ENCODE measurements around the gene TRMT10C.
"Not testable (repeated sequence)": the region's sequence is repeated elsewhere in the genome, so short reads cannot be mapped to it uniquely, and the experiment has no call there.

The TRMT10C gene

DNA sequence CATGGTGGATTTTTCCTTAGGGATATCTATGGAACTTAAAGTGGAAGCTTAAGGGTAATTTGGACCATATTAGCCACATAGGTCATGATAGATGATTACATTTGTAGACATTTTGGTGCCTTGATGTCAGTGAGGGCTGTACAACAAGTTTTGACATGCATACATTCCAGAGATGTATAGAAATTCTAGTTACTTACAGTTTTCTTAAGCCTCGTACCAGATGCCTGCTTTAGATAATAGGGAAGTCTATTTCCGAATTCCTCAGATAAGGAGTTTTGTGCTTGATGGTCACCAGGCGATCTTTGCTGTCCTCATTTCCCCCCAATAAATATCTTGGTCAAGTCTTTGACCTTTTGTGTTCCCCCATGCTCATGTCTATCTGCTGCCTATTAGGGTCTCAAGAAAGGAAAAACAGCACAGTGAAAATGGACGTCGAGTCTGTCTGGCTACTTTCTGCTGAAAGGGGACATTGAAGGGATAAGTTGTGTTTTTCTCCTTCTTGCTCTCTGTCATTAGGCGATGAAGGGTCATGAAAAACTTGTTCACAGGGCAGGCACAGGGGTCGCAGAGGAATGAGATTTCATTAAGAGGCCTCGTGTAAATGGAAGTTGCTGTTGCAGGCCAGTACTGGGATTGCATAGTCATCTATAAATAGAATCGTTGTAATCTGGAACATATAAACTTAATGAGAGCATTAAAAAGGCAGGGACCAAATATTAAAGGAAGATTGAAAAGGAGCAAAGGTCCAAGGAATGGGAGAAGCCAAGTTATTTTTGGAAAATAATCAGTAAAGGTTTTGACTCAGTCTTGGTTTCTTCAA lies 28.7 kb upstream of the TRMT10C start:
- H3K4me3 ChIP-seq (ENCODE audit: low read length): no peak overlapping the region
- no peaks in the 10 kb centered on the region for H4K20me1 ChIP-seq (ENCODE audit: insufficient read depth, low read length)
- no peaks in the 10 kb centered on the region for H3K27me3 ChIP-seq (replicated peaks; ENCODE audit: insufficient read depth, low read length)
- H3K9ac ChIP-seq (ENCODE audit: low read length): no peak overlapping the region
- H3K4me1 ChIP-seq (ENCODE audit: low read length): 0 out of 2 replicates have a peak, but pooled peaks cover 8% of the 10 kb centered on the region
- no peaks in the 10 kb centered on the region for H3K79me2 ChIP-seq (ENCODE audit: low read length)
- H3K27ac ChIP-seq (ENCODE audit: low read length): no peak overlapping the region
- H3K9me2 ChIP-seq (replicated peaks; ENCODE audit: insufficient read depth, low read length): no peaks in the 10 kb centered on the region
- H3F3A ChIP-seq (ENCODE audit: insufficient read depth, low read length): no peaks in the 10 kb centered on the region
- no peaks in the 10 kb centered on the region for H3K9me3 ChIP-seq (replicated peaks; ENCODE audit: insufficient read depth, low read length)
- DNase-seq: no peak
- no peak overlapping the region for H3K4me2 ChIP-seq (ENCODE audit: low read depth, low read length)
- TF ChIP-seq, protein P1, sequence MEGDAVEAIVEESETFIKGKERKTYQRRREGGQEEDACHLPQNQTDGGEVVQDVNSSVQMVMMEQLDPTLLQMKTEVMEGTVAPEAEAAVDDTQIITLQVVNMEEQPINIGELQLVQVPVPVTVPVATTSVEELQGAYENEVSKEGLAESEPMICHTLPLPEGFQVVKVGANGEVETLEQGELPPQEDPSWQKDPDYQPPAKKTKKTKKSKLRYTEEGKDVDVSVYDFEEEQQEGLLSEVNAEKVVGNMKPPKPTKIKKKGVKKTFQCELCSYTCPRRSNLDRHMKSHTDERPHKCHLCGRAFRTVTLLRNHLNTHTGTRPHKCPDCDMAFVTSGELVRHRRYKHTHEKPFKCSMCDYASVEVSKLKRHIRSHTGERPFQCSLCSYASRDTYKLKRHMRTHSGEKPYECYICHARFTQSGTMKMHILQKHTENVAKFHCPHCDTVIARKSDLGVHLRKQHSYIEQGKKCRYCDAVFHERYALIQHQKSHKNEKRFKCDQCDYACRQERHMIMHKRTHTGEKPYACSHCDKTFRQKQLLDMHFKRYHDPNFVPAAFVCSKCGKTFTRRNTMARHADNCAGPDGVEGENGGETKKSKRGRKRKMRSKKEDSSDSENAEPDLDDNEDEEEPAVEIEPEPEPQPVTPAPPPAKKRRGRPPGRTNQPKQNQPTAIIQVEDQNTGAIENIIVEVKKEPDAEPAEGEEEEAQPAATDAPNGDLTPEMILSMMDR (IDR thresholded peaks at IDR 0.05; ENCODE audit: low read length): no peak
- TF ChIP-seq EZH2phosphoT487 (IDR thresholded peaks at IDR 0.05; ENCODE audit: low read length) (no peak), EZH2 (optimal IDR thresholded peaks at IDR 0.05; ENCODE audit: low read depth, low read length) (no peak)
- H3K36me3 ChIP-seq (replicated peaks; ENCODE audit: insufficient read depth, low read length): no peaks in the 10 kb centered on the region
- H2AFZ ChIP-seq (ENCODE audit: low read length): no peak overlapping the region

DNA sequence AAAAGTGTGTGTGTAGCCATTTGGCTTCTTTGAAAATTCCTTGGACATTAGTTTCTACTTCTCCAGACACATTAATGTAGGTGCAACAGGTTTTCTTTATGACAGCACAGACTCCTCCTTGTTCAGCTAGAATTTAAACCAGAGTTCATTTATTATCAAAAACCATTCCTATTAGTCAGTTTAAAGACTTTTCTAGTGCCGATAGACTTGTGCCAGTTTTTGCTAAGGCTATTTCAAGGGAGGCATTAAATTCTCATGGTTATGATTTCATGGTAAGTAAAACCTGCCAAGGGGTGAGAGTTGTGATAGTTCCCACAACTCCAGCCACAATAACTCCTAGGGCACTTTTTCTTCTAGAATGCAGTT lies 28.1 kb upstream of the TRMT10C start:
- H3K9ac ChIP-seq (ENCODE audit: low read length): no peak overlapping the region
- H3K79me2 ChIP-seq (ENCODE audit: low read length): no peaks in the 10 kb centered on the region
- no peaks in the 10 kb centered on the region for H4K20me1 ChIP-seq (ENCODE audit: insufficient read depth, low read length)
- no peaks in the 10 kb centered on the region for H3K36me3 ChIP-seq (replicated peaks; ENCODE audit: insufficient read depth, low read length)
- no peaks in the 10 kb centered on the region for H3K9me2 ChIP-seq (replicated peaks; ENCODE audit: insufficient read depth, low read length)
- no peak overlapping the region for H3K27ac ChIP-seq (ENCODE audit: low read length)
- DNase-seq: no peak
- H3K27me3 ChIP-seq (replicated peaks; ENCODE audit: insufficient read depth, low read length): no peaks in the 10 kb centered on the region
- 0 out of 2 replicates have a peak, but pooled peaks cover 8% of the 10 kb centered on the region for H3K4me1 ChIP-seq (ENCODE audit: low read length)
- H3K4me2 ChIP-seq (ENCODE audit: low read depth, low read length): no peak overlapping the region
- TF ChIP-seq EZH2 (optimal IDR thresholded peaks at IDR 0.05; ENCODE audit: low read depth, low read length) (no peak), EZH2phosphoT487 (IDR thresholded peaks at IDR 0.05; ENCODE audit: low read length) (no peak)
- H3F3A ChIP-seq (ENCODE audit: insufficient read depth, low read length): no peaks in the 10 kb centered on the region
- H2AFZ ChIP-seq (ENCODE audit: low read length): no peak overlapping the region
- H3K4me3 ChIP-seq (ENCODE audit: low read length): no peak overlapping the region
- H3K9me3 ChIP-seq (replicated peaks; ENCODE audit: insufficient read depth, low read length): no peaks in the 10 kb centered on the region

GRCh38 chr3:101535221-101535620 lies 26.4 kb upstream of the TRMT10C start:
- no peak overlapping the region for H3K4me2 ChIP-seq (ENCODE audit: low read depth, low read length)
- TF ChIP-seq EZH2 (optimal IDR thresholded peaks at IDR 0.05; ENCODE audit: low read depth, low read length) (no peak), EZH2phosphoT487 (IDR thresholded peaks at IDR 0.05; ENCODE audit: low read length) (no peak)
- TF ChIP-seq, protein P1 (IDR thresholded peaks at IDR 0.05; ENCODE audit: low read length): no peak
- H3F3A ChIP-seq (ENCODE audit: insufficient read depth, low read length): no peaks in the 10 kb centered on the region
- H3K9me3 ChIP-seq (replicated peaks; ENCODE audit: insufficient read depth, low read length): no peaks in the 10 kb centered on the region
- H3K79me2 ChIP-seq (ENCODE audit: low read length): no peaks in the 10 kb centered on the region
- H2AFZ ChIP-seq (ENCODE audit: low read length): no peak overlapping the region
- H3K9me2 ChIP-seq (replicated peaks; ENCODE audit: insufficient read depth, low read length): no peaks in the 10 kb centered on the region
- H3K27me3 ChIP-seq (replicated peaks; ENCODE audit: insufficient read depth, low read length): no peaks in the 10 kb centered on the region
- no peaks in the 10 kb centered on the region for H4K20me1 ChIP-seq (ENCODE audit: insufficient read depth, low read length)
- no peak for DNase-seq
- H3K36me3 ChIP-seq (replicated peaks; ENCODE audit: insufficient read depth, low read length): no peaks in the 10 kb centered on the region
- H3K27ac ChIP-seq (ENCODE audit: low read length): no peak overlapping the region
- no peak overlapping the region for H3K4me3 ChIP-seq (ENCODE audit: low read length)
- no peaks in the 10 kb centered on the region for H3K4me1 ChIP-seq (ENCODE audit: low read length)
- no peak overlapping the region for H3K9ac ChIP-seq (ENCODE audit: low read length)

GRCh38 chr3:101536266-101536665 lies 25.4 kb upstream of the TRMT10C start:
- TF ChIP-seq EZH2 (optimal IDR thresholded peaks at IDR 0.05; ENCODE audit: low read depth, low read length) (no peak), EZH2phosphoT487 (IDR thresholded peaks at IDR 0.05; ENCODE audit: low read length) (no peak)
- TF ChIP-seq, protein P1 (IDR thresholded peaks at IDR 0.05; ENCODE audit: low read length): no peak

DNA sequence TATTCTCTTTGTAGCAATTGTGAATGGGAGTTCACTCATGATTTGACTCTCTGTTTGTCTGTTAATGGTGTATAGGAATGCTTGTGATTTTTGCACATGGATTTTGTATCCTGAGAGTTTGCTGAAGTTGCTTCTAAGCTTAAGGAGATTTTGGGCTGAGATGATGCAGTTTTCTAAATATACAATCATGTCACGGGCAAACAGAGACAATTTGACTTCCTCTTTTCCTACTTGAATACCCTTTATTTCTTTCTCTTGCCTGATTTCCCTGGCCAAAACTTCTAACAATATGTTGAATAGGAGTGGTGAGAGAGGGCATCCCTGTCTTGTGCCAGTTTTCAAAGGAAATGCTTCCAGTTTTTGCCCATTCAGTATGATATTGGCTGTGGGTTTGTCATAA lies 24.7 kb upstream of the TRMT10C start:
- not testable (repeated sequence) for H3K36me3 ChIP-seq (replicated peaks; ENCODE audit: insufficient read depth, low read length); H3K27ac ChIP-seq (ENCODE audit: low read length); H3K27me3 ChIP-seq (replicated peaks; ENCODE audit: insufficient read depth, low read length); H3K4me1 ChIP-seq (ENCODE audit: low read length); DNase-seq; H3K4me2 ChIP-seq (ENCODE audit: low read depth, low read length); H3F3A ChIP-seq (ENCODE audit: insufficient read depth, low read length); H3K9me3 ChIP-seq (replicated peaks; ENCODE audit: insufficient read depth, low read length); H3K9me2 ChIP-seq (replicated peaks; ENCODE audit: insufficient read depth, low read length); H2AFZ ChIP-seq (ENCODE audit: low read length); H3K9ac ChIP-seq (ENCODE audit: low read length); H4K20me1 ChIP-seq (ENCODE audit: insufficient read depth, low read length); H3K79me2 ChIP-seq (ENCODE audit: low read length); H3K4me3 ChIP-seq (ENCODE audit: low read length)

More at GRCh38 chr3:101536266-101536665, 25.4 kb upstream of the TRMT10C start:
- H4K20me1 ChIP-seq (ENCODE audit: insufficient read depth, low read length): no peaks in the 10 kb centered on the region
- no peaks in the 10 kb centered on the region for H3K27me3 ChIP-seq (replicated peaks; ENCODE audit: insufficient read depth, low read length)
- no peak for DNase-seq
- H3K79me2 ChIP-seq (ENCODE audit: low read length): no peaks in the 10 kb centered on the region
- H3K9me3 ChIP-seq (replicated peaks; ENCODE audit: insufficient read depth, low read length): no peaks in the 10 kb centered on the region
- no peaks in the 10 kb centered on the region for H3F3A ChIP-seq (ENCODE audit: insufficient read depth, low read length)
- H3K9me2 ChIP-seq (replicated peaks; ENCODE audit: insufficient read depth, low read length): no peaks in the 10 kb centered on the region
- no peak overlapping the region for H3K27ac ChIP-seq (ENCODE audit: low read length)
- H3K4me3 ChIP-seq (ENCODE audit: low read length): no peak overlapping the region
- no peaks in the 10 kb centered on the region for H3K36me3 ChIP-seq (replicated peaks; ENCODE audit: insufficient read depth, low read length)
- no peaks in the 10 kb centered on the region for H3K4me1 ChIP-seq (ENCODE audit: low read length)
- H2AFZ ChIP-seq (ENCODE audit: low read length): no peak overlapping the region
- no peak overlapping the region for H3K9ac ChIP-seq (ENCODE audit: low read length)
- H3K4me2 ChIP-seq (ENCODE audit: low read depth, low read length): no peak overlapping the region
